NCI-H526 treated with DMSO at 0.1 percent for 48 hours (cell line): ENCODE measurements around the gene L1CAM.
"Not testable (repeated sequence)": the region's sequence is repeated elsewhere in the genome, so short reads cannot be mapped to it uniquely, and the experiment has no call there.

ENCODE experiments used
- DNase-seq: peaks from one replicate; lab custom pipeline; 2025; lab: John Stamatoyannopoulos, UW

Gene L1CAM

DNA sequence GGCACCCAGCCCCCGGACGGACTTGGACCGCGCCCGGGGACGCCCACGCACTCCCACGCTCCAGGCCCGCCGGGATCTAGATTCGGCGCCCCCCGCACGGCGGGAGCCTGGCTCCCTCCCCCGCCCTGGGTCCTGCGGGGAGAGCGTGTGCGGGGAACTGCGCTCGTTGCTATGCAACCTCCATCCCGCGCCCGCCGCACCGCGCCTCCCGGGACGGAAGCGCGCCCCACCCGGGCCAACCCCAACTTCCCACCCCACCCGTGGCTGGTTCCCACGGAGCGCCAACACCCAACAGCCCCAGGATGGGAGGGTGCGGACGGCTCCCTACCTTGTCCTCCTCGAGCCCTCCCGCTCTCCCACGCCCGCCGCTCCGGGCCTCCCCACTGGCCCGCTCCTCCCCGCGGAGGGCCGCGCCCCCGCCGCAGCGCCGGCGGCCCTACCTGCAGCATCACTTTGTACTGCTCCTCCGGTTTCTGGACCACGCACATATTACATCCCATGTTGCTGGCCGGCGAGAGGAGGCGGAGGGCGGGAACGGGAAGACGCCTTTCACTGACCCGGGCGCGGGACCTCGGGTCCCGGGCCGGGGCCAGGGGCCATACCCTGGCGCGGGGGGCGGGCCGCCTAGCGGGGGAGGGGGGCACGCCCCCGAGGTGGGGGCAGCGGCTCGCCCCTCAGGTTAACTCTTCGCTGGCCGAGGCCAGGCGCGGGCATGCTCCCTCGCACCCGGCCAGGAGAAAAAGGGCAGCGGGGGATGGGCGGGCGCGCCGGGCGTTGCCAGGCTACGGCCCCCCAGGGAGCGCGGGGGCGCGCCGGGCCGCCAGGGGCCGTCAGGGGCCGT lies 56.0 kb downstream of the L1CAM start, which contains the start of gene PDZD4:
Gene PDZD4 (minus strand): TSS at position 746 of the 841 bp plus-strand sequence. CDS start 246 bp downstream, at position 500.
- DNase-seq = no peak

DNA sequence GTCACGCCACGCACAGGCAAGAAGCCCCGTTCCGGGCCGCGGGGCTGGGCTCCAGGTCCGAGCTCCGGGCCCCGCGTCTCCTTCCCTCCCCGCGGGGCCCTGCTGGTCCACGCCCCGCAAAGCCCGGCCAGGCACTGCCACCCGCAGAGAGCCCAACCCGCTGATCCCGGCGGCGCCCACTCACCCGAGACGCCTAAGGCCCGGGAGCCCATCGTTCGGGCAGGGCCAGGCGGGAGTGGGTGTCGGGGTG lies 56.5 kb downstream of the L1CAM start:
- DNase-seq = no peak

DNA sequence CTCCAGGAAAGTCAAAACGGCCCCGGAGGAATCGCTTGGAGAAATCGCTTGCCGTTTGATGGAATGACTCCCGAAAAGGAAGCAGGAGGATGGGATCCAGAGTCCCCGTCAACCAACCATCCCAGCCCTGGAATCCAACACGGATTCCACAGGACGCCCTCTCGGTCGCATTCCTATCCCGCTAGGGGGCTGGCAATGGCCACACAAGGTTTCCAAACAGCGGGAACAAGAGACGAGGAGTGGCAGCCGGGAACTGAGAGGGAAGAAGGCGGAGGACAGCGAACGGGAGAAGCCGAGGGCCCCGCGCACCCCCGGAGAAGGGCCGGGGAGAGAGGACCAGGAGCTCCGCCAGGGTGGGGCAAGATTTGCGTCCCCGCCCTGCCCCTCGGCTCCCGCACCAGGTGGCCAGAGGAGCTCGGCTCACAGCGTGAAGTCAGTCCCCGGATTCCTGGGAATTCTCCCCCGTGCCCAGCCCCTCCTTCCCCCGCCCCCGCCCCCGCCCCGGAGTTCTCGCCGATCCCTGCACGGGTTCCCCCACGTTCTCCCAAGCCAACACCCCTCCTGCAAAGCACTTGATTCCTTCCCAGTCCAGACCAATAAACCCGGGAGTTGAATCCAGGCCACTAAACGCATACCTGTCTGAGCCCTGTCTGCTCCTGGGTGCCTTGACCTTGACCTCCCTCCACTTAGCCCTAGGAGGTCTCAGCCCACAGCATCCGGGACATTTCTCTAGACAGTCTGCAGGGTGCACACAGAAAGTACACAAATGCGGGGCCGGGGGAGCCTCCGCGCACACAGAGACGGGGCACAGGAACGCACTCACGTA lies 57.0 kb downstream of the L1CAM start:
- no peak for DNase-seq

DNA sequence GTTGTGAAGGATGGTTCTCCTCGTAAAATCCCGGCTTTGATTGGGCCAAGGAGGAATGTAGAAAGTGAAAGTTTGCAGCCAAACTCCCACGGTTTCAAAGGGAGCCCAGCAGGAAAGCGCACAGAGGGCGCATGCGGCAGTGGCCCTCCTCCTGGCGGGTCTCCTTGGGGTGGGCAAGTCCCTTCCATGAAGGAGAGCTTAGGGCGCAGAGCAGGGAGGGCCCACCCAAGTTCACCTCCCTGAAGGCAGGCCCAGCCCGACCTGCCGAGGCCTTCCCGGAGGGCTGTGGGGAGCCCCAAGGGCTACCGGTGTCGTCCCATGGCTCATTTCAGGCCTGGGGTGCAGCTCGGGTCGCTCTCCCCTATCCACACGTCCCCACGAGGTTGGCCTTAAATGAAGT lies 57.7 kb downstream of the L1CAM start:
- DNase-seq = no peak

DNA sequence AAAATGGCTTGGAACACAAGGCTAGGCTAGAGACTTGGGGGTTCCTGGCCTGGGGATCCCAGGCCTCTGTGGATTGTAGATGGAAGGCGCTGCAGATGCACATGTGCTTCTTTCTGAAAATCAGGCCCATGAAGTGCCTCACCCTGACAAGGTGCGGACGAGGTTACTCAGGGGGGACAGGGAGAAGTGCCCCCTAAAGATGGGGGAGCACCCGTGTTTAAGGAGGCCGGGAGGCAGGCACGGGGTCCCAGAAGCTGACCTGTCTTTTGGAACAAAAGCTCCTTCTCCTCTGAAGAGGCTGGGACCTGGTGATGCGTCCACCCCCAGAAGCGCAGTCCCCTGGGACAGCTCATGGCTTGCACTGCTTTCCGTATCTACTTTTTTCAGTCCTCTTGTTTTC lies 58.1 kb downstream of the L1CAM start:
- no peak for DNase-seq

DNA sequence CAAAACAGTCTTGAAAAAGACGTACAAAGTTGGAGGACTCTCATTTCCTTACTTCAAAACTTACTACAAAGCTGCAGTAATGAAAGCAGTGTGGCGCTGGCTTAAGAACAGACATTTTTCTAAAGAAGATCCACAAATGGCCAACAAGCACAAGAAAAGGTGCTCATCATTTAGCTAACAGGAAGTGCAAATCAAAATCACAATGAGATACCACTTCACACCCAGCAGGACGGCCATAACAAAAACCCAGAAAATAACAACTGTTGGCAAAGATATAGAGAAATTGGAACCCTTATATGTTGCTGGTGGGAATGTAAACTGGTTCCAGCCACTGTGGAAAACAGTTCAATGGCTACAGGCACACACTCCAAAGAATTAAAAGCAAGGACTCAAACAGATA lies 59.0 kb downstream of the L1CAM start:
- no peak for DNase-seq

DNA sequence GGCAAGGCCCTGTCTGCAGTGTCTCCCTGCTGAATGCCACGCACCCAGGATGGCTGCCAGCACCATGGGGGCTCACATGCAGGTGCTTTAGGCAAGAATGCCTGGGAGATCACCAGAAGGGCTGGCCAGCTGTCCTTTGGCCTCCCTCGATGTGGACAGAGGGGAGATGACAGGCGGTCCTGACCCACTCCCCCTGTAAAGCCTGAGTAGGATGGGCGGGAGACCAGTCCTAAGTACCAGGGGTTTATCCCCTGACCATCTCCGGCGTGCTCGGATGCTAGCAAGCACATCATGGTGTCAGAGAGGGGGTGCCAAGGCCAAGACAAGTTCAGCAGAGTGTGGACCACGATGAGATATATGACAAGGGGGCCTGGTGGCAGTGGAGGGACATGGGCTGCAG lies 60.9 kb downstream of the L1CAM start:
- no peak for DNase-seq

DNA sequence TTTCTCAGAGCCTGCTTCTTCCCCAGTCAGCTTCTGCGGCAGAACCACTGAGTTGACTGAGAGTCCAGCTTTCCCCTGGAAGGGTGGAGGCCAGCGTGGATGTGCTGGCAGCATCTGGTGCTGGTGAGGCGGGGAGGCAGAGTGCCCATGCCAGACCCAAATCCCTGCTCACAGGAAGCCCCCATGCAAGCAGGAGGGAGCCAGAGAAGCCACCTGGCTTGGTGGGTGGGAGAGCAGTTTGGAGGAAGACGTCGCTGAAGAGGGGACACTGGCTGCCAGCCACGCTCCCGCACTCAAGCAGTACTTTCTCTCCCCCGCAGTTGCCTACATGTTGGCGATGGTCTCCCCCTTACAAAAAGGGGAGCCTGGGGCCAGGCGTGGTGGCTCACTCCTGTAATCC lies 61.6 kb downstream of the L1CAM start:
- DNase-seq = no peak

DNA sequence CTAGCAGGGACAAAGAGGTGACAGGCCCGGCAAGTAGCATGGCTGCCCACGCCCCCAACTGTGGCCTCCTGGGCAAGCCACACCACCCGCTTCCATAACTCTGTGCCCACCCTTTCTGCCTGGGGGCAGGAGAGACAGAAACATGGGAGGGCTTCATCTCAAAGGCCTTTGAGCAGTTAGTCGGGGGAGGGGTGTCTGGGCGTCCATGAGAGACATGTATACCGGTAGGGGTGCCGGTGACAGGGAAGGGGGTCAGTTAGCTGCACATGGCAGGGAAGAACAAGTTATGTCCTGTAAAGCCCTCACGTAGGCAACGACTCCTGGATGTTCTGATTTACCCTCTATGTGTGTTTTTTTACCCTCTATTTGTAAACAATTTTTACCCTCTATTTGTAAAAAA lies 64.9 kb downstream of the L1CAM start:
- no peak for DNase-seq

DNA sequence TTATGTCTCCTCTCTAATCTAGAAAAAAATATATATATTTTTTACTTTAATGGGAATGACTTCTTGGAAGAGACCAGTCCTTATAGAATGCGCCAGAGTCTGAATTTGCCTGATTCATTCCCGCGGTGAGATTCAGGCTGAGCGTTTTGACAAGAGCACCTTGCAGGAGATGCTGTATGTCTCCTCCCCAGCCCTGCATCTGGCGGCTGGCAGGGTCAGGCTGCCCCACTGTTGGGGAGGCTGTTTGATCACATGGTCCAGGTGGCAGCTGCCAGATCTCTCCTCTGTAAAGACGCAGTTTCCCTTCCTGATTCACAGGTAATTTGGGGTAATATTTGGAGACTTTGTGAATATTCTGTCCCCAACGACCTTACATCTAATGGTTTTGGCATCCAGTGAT lies 65.4 kb downstream of the L1CAM start:
- no peak for DNase-seq

DNA sequence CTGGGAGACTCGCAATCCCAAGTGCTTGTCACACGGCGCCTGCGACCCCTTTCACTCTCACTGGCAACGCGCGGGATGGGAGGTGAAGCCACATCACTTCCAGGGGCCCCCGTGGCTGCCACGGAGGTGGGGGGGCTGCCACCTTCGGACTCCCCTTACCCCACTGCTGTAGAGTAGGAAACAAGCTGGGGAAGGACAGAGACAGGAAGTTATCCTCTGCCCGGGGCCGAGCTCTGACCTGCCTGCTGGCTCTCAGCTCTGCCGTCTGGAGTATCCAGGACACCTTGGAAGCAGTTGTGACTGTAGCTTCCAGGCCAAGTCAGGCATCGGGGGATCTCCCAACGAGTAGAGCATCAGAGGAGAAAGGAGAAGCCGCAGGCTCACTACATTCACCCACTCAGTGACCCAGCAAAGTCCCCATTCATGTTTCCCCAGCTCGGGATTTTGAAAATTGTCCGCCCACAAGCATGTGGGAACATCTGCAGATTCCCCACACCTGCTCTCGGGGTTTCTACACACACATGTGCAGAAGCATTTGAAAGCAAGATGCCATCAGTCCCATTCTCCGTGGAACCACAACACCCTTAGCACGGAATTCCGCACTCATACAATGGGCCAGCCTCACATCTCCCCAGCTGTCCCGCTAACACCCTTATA lies 66.5 kb downstream of the L1CAM start:
- no peak for DNase-seq

DNA sequence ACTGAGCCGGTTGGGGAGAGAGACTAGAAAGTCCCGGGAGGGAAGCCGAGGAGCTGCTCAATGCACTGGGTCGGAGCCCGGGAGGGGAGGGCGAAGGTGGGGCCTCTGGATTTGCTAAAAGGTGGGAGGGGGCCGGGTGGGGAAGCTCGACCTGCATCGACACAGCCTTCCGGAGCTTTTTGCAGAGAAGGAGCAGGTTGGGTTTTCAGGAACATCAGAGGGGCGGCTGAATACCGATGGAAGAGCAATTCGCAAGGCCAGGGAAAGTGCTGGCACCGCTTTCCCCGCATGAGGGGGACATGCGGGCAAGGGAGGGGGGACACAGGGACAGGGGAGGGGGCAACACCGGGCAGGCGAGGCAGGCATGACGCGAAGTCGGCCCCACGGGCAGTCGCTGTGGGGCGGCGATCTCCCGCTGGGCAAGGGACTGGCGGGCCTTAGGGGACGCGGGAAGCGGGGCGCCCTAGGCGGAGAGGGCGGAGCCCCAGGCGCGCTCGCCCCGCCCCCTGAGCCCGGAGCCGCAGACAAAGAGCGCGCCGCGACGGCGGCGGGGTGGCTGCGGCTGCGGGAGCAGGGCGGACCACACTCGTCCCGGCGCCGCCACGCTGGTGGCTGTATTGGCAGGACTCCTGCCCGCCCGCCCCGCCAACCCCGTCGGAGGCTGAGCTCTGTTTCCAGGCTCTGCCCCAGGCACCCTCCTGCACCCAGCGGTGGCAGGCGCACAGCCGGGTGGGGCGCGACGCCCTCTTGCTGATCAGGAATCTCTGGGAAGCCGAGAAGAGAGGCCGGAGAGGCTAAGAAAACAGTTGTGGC lies 67.2 kb downstream of the L1CAM start:
- no peak for DNase-seq

DNA sequence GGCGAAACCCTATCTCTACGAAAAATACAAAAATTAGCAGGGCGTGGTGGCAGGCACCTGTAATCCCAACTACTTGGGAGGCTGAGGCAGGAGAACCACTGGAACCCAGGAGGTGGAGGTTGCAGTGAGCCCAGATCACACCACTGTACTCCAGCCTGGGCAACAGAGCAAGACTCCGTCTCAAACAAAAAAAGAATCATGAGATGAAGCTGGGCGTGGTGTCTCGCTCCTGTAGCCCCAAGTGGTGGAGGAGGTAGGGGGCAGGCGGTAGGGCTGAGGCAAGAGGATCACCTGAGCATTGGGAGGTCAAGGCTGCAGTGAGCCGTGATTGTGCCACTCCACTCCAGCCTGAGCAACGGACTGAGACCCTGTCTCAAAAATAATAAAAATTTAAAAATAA lies 67.9 kb downstream of the L1CAM start:
- not testable (repeated sequence) for DNase-seq

DNA sequence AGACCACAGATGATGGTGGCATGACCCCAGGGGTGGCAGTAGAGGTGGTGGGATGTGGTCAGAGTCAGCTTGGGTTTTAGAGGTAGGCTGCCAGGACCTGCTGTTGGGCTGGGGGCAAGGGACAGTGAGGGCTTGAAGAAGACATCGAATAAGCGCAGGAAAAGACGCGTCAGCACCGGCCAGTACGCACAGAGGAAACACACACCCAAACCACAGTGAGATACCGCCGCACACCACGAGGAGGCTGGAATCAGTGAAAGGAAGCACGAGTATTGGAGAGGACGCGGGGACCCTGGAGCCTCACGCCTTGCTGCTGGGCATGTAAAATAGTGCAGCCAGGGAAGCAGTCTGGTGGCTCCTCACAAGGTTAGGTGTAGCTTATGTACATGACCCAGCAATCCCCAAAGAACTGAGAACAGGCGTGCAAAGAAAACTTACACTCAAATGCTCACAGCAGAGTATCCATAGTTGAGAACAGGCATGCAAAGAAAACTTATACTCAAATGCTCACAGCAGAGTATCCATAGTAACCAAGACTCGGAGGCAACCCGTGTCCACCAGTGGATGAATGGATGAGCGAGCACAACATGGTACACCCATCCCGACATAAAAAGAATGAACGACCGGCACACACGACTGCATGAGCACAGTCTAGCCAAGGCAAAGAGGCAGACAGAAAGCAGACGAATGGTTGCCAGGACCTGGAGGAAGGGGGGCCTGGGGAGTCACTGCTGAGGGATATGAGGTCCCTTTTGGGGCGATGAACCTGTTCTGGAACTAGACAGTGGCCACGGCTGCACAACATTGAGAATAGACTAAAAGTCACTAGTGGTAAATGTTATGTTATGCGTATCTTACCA lies 68.9 kb downstream of the L1CAM start:
- DNase-seq = no peak

DNA sequence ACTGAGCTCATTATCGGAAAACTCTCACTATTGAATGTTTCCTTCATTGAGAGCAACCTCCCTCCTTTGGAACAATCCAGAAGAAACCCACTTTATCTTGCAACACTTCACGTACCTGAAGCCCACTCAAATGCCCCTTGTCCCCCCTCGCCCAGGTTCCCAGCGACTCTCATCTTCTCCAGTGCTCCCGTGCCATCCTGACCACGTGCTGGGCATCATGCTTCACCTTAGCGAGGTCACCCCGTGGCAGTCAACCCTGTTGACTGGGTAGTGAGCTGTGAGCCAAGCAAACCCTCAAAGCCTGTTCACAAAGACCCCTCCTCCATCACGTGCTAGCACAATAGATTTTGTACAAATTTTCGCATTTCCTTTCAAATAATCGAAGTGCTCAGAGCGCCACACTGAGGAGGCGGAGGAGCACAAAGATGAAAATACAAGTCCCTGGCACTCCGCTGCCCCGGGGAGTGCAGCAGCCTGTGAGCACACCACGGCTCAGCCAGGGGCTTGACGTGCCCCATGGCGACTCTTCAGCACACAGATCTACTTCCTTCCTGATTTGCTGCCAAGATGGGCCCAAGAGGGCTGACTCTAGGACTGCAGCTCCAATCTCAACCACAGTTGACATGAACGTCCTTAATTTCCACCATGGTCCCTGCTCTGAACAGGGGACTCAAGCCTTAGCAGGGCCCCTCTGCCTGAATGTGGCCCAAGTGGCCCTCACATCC lies 71.2 kb downstream of the L1CAM start:
- no peak for DNase-seq

DNA sequence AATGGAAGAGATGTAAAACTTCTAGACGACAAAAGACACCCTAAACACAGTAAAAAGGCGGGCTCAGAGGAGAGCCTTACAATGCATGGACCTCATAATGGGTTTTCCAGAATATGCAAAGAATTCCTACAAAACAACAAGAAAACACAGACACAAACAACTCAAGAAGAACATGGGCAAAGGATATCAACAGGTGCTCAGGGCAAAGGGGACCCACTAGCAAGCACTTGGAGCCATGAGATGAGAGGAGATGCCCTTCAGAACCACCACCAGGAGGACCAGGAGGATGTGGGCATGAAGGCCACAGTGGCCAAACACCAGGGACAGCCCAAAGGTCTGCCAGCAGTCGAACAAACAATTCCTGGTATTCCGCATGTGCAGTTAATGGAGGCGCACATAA lies 72.8 kb downstream of the L1CAM start:
- DNase-seq = no peak

DNA sequence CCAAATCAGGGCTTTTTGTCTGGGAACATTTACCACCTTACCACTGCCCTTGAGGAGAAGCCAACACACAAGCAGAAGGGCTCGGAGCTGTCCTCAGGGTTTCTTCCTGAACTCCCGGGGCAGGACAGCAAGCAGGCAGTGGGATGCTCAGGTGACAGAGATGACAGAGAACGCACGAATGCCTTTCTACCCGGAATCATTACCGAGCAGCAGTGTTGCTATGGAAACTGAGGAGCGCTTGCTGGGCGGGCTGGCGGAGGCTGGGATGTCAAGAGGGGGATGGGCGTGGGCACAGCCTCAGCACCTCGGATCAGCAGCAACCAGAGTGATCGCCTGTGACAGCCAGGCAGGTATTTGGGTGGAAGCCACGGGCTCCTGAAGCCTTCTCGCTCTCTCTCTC lies 73.8 kb downstream of the L1CAM start:
- no peak for DNase-seq
